ENCODE data around the gene STAG3.
"Not testable (repeated sequence)": the region's sequence is repeated elsewhere in the genome, so short reads cannot be mapped to it uniquely, and the experiment has no call there.

Gene STAG3, protein sequence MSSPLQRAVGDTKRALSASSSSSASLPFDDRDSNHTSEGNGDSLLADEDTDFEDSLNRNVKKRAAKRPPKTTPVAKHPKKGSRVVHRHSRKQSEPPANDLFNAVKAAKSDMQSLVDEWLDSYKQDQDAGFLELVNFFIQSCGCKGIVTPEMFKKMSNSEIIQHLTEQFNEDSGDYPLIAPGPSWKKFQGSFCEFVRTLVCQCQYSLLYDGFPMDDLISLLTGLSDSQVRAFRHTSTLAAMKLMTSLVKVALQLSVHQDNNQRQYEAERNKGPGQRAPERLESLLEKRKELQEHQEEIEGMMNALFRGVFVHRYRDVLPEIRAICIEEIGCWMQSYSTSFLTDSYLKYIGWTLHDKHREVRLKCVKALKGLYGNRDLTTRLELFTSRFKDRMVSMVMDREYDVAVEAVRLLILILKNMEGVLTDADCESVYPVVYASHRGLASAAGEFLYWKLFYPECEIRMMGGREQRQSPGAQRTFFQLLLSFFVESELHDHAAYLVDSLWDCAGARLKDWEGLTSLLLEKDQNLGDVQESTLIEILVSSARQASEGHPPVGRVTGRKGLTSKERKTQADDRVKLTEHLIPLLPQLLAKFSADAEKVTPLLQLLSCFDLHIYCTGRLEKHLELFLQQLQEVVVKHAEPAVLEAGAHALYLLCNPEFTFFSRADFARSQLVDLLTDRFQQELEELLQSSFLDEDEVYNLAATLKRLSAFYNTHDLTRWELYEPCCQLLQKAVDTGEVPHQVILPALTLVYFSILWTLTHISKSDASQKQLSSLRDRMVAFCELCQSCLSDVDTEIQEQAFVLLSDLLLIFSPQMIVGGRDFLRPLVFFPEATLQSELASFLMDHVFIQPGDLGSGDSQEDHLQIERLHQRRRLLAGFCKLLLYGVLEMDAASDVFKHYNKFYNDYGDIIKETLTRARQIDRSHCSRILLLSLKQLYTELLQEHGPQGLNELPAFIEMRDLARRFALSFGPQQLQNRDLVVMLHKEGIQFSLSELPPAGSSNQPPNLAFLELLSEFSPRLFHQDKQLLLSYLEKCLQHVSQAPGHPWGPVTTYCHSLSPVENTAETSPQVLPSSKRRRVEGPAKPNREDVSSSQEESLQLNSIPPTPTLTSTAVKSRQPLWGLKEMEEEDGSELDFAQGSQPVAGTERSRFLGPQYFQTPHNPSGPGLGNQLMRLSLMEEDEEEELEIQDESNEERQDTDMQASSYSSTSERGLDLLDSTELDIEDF

DNA sequence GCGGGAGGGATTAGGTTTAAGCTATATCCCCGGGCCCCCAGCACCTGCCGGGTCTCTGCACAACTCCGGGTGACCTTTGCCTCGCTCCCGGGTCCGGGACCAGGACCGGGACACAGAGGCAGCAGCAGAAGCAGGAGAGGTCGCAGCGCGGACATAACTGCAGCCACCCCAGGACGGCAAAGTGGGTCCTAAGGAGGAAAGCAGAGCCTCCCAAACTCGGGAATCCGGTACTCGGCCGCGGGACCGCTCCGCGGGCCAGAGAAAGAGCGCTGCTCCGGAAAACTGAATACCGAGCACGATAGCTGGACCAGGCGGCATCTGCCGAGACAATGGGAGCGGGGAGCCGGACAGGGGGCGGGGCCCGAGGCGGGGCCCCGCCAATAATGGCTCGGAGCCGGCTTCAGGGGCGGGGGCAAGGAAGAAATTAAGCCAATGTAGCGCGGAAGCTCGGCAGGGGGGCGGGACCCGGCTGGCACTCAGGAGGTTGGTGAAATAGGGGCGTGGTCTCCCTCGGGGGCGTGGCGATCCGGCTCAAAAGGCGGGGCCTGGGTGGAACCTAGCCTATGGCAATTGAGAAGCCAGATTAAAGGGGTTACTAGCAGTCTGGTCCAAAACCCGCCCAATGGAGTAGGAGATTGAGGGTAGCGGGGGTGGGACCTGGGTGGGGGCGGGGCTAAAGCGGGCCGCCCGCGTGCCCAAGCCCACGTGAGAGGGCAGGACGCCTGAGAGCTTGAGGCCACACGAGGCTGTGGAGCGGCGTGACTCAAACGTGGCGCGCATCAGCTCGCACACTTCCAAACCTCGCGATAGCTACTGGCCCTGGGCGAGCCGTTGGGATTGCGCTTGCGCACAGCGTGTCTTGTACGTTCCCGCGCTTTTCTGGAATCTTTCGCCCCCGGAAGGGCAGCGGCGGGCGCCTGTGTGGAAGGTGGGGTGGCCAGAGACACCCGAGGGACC lies at the start of gene STAG3, which contains the start of gene GPC2:
Gene STAG3 (plus strand): TSS at position 874 of the 957 bp plus-strand sequence. CDS start 2,639 bp downstream, outside the sequence.
Gene GPC2 (minus strand): TSS at position 337 of the 957 bp plus-strand sequence. CDS start 182 bp downstream, at position 155.
- DNase-seq: peak; percentile 99

DNA sequence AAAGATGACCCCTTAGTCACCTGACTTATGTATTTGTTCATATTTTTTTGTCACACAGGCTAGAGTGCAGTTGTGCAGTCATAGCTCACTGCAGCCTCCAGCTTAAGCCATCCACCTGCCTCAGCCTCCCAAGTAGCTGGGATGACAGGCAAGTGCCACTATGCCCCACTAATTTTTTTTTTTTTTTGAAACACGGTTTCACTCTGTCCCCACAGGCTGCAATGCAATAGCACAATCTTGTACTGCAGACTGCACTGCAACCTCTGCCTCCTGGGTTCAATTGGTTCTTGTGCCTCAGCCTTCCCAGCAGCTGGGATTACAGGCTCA lies 49.1 kb upstream of the STAG3 start:
- DNase-seq: no peak

DNA sequence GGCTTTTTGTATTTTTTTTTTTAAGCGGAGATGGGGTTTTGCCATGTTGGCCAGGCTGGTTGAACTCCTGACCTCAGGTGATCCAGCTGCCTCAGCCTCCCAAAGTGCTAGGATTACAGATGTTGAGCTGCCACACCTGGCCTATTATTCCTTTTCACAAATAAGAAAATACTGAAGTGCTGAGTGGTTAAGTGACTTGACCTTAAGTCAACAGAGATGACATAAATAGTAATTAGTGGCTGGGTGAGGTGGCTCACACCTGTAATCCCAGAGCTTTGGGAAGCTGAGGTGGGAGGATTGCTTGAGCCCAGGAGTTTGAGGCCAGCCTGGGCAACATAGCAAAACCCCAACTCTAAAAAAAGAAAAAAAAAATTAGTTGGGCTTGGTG lies 47.5 kb upstream of the STAG3 start:
- not testable (repeated sequence) for DNase-seq

DNA sequence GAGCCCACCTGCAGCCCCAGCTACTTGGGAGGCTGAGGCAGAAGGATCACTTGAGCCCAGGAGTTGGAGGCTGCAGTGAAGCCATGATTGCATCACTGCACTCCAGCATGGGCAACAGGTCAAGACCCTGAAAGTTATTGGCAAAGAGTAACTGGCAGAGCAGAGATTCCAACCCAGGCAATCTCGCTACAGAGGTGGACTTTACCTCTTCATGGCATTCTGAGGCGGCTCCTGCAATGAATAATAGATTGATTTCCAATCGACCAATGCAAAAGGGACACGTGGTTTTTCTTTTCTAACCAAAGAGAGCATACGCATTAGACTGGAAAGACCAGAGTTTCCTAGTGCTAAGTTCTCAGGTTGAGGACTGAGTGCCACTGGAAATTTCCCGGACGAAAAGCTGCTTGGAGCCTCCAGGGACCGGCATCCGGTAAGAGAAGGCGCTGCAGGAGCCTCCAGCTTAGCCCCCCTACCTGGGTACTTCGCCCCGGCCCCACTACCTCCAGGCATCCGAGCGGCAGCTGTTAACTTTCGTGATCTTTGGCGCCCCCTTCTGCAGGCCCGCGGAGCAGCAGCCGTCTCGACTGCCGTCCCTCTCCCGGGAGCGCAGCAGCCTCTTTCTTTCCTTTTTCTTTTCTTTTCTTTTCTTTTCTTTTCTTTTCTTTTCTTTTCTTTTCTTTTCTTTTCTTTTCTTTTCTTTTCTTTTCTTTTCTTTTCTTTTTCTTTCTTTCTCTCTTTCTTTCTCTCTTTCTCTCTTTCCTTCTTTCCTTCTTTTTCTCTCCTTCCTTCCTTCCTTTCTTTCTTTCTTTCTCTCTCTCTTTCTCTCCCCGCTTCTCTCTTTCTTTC lies 46.9 kb upstream of the STAG3 start:
- peak; percentile 89 for DNase-seq

DNA sequence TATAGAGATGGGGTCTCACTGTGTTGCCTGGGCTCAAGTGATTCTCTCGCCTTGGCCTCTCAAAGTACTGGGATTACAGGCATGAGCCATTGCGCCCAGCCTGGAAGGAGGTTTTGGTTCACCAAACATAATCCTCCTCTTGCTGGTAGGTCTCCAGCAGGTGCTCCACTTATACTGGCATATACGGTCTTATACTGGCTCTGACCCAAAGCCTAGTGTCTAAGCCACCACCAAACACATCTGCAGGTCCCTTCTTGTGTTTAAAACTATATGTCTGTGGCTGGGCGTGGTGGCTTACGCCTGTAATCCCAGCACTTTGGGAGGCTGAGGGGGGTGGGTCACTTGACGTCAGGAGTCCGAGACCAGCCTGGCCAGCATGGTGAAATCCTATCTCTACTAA lies 45.6 kb upstream of the STAG3 start:
- peak; percentile 41 for DNase-seq

DNA sequence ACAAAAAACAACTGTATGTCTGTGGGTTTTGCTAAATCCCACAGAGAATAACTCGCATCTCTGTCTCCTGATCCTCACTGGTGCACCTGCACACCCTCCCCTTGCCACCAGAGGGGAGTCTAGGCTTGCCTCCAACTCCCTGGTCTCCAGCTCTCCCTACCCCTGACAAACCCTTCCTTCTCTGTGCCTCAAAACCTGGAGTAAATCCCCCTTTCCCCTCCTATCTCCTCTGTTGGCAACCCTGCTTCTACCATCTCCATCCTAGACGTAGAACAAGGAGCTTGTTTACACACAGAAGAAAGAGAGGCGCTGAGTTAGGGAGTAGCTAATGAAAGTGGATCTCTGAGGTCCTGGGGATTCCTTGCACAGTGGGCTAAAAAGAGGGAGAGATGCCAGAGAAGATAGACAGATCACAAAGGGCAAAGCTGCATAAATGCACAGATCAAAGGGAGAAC lies 45.0 kb upstream of the STAG3 start:
- DNase-seq: peak; percentile 85

DNA sequence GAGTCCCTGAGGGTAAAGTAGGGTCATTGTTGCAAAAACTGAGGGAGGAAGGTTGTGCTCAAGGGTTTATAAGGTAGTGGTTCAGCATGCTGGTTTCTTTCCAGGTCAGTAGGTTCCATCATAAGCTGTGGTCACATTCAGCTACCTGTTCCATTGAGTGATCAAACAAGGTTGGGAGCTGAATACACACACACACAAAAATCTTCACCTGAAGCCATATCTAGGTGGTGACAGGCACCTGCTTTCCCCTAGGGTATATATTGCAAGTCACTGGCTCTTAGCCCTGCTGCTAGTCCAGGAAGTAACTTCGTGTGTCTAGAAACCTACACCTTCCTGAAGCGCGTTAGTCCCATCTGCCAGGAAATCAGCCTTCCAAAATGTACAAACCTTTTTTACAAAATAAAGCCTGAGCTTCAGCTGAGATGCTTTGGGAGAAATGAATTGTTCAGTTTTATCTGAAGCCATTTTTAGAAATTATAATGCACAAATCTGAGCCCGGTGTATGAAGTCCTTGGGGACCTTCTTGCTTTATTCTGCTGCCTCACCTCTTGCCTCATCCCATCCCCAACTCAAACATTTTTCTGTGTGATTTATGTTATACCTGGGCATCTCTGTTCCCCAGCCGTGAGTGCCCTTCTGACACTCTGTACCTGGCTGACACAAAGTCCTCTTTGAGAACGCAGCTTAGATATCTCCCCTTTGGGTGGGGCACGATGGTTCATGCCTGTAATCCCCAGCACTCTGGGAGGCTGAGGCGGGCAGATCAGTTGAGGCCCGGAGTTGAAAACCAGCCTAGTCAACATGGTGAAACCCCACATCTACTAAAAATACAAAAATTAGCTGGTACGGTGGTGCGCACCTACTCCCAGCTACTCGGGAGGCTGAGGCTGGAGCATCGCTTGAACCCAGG lies 39.6 kb upstream of the STAG3 start:
- no peak for DNase-seq

DNA sequence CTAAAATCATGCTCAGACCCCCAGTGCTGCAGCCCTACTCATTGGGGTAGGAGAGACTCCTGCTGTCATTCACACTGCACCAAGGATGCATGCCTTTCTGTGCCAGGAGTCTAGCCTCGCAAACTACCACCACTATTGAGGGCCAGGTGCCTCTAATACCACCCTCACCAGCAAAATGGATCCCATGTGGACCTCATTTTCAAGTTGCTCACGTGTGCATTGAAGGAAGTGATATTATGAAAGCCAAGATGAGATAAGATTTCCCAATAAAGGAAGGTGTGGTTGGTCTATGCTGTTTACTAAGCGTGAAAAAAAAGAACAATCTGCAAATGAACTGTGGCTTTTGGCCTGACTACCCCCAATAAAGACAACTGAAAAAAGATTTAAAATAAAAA lies 36.2 kb upstream of the STAG3 start:
- no peak for DNase-seq

DNA sequence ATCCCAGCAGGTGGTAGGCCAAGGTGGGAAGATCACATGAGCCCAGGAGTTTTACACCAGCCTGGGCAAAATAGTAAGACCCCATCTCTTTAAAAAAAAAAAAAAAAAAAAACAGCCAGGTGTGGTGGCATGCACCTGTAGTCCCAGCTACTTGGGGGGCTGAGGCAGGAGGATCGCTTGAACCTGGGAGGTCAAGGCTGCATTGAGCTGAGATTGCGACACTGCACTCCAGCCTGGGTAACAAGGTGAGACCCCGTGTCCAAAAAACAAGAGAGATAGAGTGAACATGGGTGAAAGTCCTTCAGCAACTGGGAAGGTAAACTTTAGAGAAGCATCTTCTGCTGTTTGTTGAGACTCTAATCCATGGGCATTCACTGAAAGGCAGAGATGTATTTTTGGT lies 35.3 kb upstream of the STAG3 start:
- DNase-seq: no peak

DNA sequence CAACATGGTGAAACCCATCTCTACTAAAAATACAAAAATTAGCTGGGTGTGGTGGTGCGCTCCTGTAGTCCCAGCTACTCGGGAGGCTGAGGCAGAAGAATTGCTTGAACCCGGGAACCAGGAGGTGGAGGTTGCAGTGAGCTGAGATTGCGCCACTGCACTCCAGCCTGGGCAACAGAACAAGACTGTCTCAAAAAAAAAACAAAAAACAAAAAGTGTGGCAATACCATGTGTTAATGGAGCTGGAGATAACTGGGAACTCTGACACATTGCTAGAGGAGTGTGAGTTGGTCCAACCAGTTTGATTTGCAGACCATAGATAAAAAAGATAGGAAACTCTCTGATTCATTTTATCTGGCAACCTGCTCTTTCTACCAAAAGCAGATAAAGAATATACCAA lies 31.4 kb upstream of the STAG3 start:
- DNase-seq: not testable (repeated sequence)

DNA sequence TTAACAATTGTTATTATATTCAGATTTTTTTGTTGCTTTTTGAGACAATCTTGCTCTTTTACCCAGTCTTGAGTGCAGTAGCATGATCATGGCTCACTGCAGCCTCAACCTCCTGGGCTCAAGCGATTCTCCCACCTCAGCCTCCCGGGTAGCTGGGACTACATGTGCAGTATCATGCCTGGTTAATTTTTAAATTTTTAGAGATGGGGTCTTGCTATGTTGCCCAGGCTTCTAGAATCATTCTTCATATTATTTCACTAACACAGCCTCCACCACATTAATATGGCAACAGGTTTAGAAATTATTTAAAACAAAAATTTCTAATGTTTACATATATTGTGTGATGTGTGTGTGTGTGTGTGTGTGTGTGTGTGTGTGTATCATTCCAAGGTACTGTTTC lies 30.4 kb upstream of the STAG3 start:
- no peak for DNase-seq

DNA sequence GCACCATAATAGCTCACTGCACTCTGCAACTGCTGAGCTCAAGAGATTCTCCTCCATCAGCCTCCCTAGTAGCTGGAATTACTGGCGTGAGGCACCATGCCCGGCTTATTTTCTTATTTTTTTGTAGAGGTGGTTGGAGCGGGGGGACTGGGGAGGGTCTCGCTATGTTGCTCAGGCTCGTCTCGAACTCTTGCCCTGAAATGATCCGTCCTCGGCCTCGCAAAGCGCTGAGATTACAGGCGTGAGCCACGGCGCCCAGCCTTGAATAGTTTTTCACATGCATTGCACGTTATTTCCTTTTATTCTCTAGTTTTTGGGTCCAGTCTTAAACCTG lies 29.5 kb upstream of the STAG3 start:
- DNase-seq: no peak

DNA sequence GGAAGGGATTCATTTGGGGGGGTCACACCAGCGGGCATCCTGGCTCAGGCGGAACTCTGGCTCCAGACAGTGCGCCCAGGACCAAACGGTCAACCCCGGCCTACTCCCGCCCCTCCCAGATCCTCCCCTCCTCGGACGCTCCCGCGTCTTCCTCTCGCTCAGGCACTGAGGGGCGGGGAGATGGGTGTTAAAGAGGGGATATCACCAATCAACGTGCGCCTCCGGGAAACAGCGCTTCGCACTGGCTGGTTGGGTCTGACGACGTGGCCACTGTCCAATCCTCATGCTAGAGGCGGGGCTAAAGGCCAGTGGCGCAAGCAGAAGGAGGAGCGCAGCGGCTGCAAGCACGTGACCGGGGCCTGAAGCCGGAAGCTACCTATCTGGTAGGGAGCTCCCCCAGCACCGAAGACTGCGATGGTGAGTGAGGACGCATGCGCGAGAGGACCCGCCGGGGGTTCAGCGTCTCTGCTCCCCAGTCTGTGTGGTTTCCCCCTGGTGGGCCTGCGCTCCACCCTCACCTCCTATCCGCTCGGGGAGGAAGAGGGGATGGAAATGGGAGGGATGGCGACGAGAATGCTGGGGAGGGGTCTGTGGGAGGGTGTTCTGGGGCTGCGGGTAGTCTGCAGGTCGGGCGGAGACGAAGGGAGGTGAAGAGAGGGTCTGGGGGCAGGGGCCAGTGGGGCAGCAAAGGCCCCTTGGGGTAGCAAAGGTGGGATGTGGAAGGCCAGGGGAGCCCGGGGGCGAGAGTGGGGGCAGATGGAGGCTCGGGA lies 29.0 kb upstream of the STAG3 start, which contains the start of gene LAMTOR4:
Gene LAMTOR4 (plus strand): TSS at position 360 of the 770 bp plus-strand sequence. CDS start 55 bp downstream, at position 415.
- peak; percentile 100 for DNase-seq

DNA sequence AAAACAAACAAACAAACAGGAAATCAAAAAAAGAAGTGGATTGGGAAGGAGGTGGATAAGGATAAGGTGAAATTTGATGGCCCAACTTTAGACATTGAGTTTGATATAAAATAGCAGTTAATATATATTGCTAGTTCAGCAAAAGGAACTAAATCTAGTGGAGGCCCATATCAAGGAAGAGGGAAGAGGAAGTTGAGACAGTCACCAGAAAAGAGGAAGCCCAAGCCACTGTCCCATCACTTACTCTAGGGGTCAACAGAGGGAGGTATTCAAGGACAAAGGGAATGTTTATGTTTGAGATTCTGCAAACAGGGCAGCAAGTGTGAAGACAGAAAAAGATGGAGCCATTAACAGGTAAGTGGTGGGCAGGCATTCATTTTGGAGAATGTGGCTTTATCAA lies 25.3 kb upstream of the STAG3 start:
- no peak for DNase-seq

DNA sequence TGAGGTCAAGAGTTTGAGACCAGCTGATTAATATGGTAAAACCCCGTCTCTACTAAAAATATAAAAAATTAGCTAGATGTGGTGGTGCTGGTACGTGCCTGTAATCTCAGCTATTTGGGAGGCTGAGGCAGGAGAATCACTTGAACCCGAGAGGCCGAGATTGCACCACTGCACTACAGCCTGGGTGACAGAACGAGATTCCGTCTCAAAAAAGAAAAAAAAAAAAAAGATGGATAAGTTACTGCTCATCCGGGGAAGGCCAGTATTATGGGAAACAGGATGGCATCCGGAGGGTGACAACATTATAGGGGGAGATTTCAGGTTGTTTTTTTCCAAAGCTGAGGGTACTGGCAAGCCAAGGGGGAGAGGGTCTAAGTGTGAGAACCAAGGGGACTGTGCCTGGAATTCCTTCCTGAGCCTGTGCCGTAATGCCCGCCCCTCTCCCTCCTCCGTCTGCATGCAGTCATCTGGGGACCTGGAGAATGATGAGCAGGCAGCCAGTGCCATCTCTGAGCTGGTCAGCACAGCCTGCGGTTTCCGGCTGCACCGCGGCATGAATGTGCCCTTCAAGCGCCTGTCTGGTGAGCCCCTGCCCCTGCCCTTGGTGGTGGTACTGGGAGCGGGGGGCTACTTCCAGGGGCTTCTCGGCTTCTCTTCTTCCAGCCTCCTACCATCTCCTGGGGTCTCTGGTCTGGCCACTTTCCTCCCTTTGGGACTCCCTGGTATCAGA lies 24.6 kb upstream of the STAG3 start:
- DNase-seq: no peak

DNA sequence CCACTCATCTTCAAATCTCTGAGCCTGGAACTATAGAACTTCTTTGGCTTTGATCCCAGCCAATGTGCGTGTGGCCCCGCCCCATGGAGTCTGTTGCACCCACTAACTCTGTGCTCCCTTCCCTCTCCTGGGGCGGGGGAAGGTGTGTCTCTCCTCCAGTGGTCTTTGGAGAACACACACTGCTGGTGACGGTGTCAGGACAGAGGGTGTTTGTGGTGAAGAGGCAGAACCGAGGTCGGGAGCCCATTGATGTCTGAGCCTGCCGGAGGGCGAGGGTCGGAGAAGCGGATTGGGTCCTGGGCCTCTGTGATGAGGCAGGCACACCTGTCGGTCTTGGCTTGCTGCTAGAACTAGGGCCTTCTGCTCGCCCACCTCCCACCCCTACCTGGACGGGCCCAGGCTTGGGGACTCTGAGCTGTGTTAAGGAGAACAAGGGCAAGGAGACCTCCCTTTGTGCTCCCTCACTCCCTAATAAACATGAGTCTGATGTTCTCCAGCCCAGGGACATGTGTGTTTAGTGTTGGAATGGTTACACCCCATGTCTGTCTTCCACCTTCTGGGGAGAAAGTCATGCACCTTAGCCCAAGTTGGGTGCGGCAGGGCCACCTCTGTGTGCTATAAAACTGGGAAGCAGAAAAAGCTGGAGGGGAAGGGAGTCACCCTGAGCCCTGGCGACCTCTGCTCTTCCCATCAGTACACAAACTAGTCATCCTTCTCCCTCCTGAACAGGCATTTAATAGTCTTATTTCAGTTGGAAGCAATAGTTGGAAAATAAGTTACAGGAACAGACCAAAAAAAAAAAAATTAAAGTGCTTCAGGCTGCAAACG lies 23.8 kb upstream of the STAG3 start:
- DNase-seq: no peak

All from NCI-H82 (cell line).